NK-92 treated with Interleukin-12 subunit alpha and Interleukin-12 subunit beta, amount 100 ng/mL, for 24 hours (cell line): Measurements from ENCODE around the gene TBCB.
"Not testable (repeated sequence)": the region's sequence is repeated elsewhere in the genome, so short reads cannot be mapped to it uniquely, and the experiment has no call there.

Source experiments
- DNase-seq: peaks from one replicate; lab custom pipeline; 2025; lab: John Stamatoyannopoulos, UW

Gene TBCB, protein sequence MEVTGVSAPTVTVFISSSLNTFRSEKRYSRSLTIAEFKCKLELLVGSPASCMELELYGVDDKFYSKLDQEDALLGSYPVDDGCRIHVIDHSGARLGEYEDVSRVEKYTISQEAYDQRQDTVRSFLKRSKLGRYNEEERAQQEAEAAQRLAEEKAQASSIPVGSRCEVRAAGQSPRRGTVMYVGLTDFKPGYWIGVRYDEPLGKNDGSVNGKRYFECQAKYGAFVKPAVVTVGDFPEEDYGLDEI

GRCh38 chr19:36115453-36116343 is at the start of gene TBCB:
Gene TBCB (plus strand): TSS chr19:36115468. CDS start chr19:36115561, 93 bp downstream.
- peak; percentile 93 for DNase-seq

GRCh38 chr19:36067681-36068080 is 47.6 kb upstream of the TBCB start:
- no peak for DNase-seq

- DNase-seq: not testable (repeated sequence)
Measured at GRCh38 chr19:36068810-36069499, 46.3 kb upstream of the TBCB start.

- no peak for DNase-seq
Measured at GRCh38 chr19:36072081-36072480, 43.2 kb upstream of the TBCB start.

- DNase-seq: no peak
Measured at GRCh38 chr19:36073121-36073876, 42.0 kb upstream of the TBCB start.

DNA sequence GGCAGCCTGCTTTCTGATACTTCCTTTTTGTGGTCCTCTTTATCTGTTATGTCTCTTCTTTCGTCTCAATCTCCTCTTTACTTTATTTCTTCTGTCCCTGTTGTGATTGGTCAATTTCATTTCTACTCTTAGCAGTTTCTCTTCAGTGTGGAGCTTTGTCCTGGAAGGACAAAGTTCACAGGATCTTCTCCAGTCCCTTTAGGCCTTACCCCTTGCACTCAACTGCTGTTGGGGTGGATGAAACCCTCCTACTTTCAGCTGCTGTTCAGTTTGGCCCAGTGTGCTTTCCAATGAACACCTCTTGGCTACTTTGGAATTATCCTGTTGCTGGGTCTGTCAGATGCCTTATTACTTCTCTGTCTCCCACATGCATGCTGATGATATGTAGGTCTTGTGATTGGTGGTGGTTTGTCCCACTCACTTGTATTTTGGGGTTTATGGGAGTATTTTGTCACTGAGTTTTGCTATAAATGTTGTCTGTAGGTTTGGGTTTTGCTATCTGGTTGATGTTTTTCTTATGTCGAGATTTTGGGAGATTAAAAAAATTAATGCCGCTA is 35.8 kb upstream of the TBCB start:
- DNase-seq: no peak

GRCh38 chr19:36081385-36081784 is 33.9 kb upstream of the TBCB start:
- no peak for DNase-seq

GRCh38 chr19:36081894-36082293 is 33.4 kb upstream of the TBCB start:
- DNase-seq: no peak

- no peak for DNase-seq
Measured at GRCh38 chr19:36082916-36083315, 32.4 kb upstream of the TBCB start.

DNA sequence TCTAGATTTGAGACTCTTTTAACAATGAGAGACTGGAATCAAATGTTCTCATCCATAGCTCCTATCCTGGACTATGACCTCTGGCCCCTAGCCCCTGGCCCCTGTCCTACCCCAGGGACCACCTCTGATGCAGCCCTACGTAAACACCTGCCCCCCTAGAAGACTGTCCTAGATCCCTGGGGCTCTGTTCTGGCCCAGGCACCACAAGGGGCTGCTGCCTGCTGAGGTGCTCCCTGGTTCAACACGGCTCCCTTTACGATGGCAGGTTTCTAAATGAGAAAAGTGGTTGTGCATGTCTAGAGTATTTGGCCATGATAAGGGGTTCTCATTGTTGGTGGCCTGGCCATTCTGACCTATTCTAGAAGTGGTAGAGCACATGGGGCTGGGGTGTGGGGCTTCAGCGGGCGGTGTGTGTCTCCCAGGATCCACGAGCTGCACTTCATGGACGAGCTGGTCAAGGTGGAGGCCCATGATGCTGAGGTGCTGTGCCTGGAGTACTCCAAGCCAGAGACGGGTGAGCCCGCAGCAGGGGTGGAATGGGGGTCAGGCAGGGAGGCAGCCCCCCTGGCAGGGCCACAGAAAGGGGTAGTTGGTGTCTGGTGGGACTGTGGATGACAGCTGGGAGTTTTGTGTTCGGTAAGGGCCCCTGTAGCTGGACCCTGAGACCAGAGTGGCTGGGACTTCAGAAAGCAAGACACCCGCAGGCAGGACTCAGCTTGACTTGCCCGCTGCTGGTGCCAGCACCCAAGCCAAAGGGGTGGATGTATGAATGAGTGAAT is 30.8 kb upstream of the TBCB start:
- no peak for DNase-seq

- DNase-seq: no peak
Measured at GRCh38 chr19:36086326-36086725, 28.9 kb upstream of the TBCB start.

GRCh38 chr19:36089847-36090246 is 25.4 kb upstream of the TBCB start:
- no peak for DNase-seq

- no peak for DNase-seq
Measured at GRCh38 chr19:36090910-36091695, 24.2 kb upstream of the TBCB start.

- no peak for DNase-seq
Measured at GRCh38 chr19:36092566-36092965, 22.7 kb upstream of the TBCB start.

- DNase-seq: no peak
Measured at GRCh38 chr19:36093146-36093662, 22.1 kb upstream of the TBCB start.

DNA sequence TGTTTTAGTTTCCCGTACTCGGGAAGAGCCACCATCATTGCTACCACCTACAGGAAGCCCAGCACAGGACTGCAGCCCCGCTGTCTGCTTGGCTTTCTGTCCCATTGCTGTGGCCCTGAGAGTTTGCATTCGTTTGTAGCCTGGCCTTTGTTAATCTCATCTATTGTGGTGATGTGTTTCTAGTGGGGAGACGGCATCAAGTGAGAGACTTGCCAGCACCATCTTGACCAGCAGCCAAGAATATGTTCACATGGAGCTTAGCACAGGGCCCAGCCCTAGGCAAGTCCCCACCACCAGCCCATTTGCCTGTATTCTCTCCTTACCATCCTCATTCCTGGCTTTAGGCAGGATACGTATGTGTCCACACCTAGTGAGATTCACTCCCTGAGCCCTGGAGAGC is 21.6 kb upstream of the TBCB start:
- no peak for DNase-seq

DNA sequence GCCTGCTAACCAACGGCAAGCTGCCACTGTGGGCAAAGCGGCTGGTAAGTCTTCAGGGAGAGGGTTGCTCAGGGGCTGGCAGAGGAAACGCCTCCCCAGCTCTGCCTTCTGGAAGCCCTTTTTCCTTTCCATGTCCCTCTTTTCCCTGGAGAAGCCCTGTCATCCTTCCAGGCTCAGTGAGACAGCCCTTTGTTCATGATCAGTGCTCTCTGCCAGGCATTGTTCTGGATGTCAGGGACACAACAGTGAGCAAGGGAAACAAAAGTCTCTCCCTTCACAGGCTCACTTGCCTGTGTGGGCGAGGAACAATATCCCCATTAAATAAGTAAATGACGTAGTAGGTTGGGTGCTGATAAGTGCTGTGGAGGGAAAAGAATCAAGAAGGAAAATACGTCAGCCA is 18.2 kb upstream of the TBCB start:
- DNase-seq: no peak

DNA sequence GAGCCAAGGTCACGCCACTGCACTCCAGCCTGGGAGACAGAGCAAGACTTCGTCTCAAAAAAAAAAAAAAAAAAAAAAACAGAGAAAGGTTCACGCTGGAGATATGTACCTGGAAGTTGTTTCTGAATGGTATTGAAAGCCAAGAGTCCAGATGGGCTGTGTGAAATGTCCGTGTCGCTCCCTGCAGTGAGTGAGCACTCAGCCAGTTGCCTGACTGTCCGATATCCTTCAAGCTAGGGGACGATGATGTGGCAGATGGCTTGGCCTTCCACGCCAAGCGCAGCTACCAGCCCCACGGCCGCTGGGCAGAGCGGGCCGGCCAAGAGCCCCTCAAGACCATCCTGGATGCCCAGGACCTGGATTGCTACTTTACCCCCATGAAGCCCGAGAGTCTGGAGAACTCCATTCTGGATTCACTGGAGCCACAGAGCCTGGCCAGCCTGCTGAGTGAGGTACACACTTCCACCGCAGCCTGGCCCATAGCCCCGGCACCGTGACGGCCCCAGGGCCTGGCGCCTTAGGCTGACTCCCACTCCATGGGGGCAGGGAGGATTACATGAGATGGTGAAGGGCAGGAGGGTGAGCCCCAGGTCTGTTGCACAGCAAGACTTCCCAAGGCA is 16.0 kb upstream of the TBCB start:
- no peak for DNase-seq

- no peak for DNase-seq
Measured at GRCh38 chr19:36100476-36100875, 14.8 kb upstream of the TBCB start.
